HG03135 (cell line): Measurements from ENCODE around the gene TCOF1.

Experiments
- ATAC-seq: cut with Tn5 transposase; IDR thresholded peaks from one replicate; pipeline ENCODE4 v1.9.1; 2021; ENCODE audit warnings: mild to moderate bottlenecking, moderate library complexity; ENCODE audit not compliant: unreplicated experiment

The TCOF1 gene

GRCh38 chr5:150386024-150386855 is 28.7 kb downstream of the TCOF1 start:
- ATAC-seq = no peak

DNA sequence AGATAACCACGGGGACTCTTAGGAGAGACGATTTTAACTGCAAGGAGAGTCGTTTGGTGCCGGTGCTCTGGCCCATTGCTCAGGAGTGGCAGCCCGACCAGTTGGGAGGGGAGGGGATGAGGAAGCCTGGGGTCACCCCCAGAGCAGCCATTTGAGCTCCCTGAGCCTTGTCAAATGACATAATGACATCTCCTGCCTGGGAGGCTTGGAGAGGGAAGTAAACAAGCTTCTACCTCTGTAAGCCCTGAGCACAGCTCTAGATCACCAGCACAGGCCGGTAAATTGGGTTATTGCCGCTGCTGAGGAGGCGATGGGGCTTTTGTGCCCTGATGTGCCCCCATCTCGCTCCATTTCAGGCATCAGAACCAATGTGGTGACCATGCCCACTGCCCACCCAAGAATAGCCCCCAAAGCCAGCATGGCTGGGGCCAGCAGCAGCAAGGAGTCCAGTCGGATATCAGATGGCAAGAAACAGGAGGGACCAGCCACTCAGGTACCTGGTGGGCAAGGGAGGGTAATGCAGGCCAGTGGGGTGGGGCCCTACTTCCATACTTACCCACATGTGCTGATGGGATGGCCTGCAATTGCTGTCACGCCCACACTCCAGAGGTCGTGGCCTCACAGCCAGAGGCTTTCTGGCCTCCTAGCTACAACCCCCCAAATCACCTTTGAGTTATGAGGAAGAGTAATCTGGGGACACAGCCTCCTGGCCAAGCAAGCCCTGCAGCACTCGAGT is 32.2 kb downstream of the TCOF1 start:
- no peak for ATAC-seq

- no peak for ATAC-seq
Measured at GRCh38 chr5:150391064-150391834, 33.8 kb downstream of the TCOF1 start.

- ATAC-seq = no peak
Measured at GRCh38 chr5:150391986-150392385, 34.5 kb downstream of the TCOF1 start.

DNA sequence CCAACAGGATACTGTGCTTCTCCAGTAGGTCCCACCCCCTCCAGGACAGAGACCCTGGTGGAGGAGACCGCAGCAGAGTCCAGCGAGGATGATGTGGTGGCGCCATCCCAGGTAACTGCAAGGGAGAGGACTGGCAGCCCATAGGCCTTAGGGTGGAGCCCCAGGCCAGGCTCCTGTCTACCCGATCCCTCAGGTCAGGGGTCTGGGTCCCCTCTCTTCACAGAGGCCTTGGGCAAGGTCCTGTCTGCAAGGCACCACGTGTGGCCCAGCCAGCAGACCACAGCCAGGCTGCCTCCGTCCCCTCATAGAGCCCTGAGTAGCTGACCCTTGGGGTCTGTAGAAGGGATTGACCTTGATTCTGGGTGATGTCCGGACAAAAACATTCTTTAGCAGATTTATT is 35.2 kb downstream of the TCOF1 start:
- ATAC-seq = no peak

DNA sequence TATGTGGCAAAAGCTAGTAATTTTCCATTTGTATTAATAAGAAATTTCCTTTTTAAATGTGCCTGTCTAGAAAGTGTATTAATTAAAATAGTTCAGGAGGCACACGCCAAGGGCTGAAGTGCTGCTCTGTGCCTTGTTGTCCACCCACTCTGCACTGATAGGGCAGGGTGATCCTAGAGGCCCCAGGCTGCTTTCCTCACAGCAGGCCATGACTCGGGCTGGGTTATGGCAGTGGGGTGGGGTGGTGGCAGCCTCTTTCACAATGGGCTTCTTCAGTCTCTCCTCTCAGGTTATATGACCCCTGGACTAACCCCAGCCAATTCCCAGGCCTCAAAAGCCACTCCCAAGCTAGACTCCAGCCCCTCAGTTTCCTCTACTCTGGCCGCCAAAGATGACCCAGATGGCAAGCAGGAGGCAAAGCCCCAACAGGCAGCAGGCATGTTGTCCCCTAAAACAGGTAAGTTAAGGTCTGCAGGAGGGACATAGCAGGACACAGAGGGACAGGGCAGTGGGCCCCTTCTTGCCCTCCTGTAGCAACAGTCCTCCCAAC is 35.7 kb downstream of the TCOF1 start:
- no peak for ATAC-seq

GRCh38 chr5:150394131-150394530 is 36.6 kb downstream of the TCOF1 start:
- ATAC-seq = peak; percentile 41

GRCh38 chr5:150394912-150395687 is 37.6 kb downstream of the TCOF1 start:
- ATAC-seq = no peak

DNA sequence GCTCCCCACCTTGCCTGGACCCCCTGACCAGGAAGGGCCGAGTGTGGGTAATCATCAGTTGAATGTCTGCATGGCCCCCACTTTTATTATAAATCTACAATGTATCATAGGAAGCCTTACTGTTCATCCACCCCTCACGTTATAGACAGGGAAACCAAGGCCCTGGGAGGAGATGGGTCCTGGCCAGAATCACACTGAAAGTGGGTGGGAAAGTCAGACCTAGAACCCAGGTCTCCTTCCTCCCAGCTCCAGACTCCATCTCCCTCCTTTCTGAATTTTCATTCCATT is 38.1 kb downstream of the TCOF1 start:
- no peak for ATAC-seq

DNA sequence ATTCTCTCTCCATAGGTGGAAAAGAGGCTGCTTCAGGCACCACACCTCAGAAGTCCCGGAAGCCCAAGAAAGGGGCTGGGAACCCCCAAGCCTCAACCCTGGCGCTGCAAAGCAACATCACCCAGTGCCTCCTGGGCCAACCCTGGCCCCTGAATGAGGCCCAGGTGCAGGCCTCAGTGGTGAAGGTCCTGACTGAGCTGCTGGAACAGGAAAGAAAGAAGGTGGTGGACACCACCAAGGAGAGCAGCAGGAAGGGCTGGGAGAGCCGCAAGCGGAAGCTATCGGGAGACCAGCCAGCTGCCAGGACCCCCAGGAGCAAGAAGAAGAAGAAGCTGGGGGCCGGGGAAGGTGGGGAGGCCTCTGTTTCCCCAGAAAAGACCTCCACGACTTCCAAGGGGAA is 38.8 kb downstream of the TCOF1 start:
- no peak for ATAC-seq

DNA sequence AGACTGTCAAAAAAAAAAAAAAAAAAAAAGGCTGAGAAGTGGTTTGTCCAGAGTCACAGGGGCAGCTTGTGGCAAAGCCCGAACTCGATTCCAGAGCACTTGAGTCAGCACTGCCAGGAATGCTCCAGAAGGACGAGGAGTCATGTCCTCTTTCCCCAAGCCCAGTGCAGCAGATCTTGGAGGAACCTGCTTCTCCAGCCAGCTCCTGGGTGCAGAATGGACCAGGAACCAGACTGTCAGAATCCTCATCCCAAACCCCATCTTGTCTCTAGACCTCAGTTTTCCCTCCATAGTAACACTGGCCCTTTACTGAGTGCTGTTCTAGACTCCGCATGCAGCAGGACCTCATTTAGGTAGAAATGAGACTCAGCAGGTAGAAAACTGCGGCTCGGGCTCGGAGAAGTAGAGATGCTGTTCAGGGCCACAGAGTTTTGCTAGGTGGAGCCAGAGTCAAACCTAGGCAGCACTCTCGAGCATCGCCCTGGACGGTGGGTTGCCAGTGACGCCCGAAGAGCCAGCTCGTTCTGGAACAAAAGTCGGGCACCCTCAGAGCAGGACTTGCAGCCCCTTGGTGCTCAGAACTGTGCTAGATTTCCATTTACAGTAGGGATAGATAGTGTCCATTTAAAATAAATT is 39.8 kb downstream of the TCOF1 start:
- ATAC-seq = no peak

GRCh38 chr5:150397782-150398721 is 40.6 kb downstream of the TCOF1 start:
- ATAC-seq = no peak

DNA sequence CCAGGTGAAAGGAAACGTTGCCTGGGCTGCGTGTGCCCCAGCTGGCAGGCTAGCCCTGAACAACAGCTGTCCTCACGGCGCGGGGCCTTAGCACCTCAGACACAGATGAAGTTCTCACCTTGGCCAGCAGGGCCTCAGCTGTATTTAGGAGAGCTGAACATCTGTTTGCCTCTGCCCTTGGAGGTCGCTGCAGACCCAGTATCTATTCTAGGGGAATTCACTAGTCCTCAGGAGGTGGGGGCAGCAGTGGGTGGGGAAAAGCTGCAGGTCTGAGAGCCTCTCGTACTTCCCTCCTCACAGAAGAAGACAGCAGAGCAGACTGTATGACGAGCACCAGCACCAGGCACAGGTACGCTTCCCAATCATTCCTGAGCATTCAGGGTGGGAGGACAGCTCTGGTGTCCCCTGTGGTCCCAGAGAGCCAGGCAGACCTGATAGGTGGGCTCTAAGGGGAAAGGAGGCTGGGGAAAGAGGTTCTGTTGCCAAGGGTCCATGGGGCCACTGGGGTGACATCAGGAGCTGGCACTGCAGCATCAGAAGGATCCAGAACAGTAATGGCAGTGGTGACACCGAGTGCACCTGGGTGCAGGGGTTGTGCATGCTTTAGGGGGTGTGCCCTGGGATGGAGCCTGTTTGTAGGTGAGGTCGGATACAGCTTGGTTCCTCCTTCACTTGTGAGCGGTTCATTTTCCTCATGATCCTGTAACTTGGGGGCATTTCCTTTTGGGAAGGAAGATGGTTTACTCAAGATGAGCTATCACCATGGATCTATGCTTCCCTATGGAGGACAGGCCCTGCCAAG is 41.4 kb downstream of the TCOF1 start:
- peak; percentile 51 for ATAC-seq

GRCh38 chr5:150399524-150400211 is 42.2 kb downstream of the TCOF1 start:
- ATAC-seq = no peak

GRCh38 chr5:150400316-150401075 is 43.0 kb downstream of the TCOF1 start:
- no peak for ATAC-seq

DNA sequence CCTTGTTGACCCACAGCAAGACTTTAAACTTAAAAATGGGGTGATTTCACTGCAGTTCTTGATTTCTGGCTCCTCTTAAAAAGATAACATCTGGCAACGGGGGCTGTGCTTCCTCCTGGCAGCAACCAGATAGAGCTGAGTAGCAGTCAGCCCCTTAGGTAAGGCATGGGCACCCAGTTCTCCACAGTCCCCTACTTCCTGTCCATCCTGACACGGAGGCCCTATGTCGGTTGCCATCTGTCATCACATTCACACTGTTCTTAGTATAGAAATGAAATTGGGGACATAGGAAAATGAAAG is 43.5 kb downstream of the TCOF1 start:
- ATAC-seq = no peak
